Neuronal stem cell (in vitro differentiated cells): ENCODE measurements around the gene FAM118B.
A peak's percentile ranks its signal among the peaks of the same experiment; 100 is the strongest.

ENCODE experiments used
- DNase-seq: peaks from one replicate; pipeline ENCODE4 v3.0.0-alpha.2; 2013; ENCODE audit warnings: low spot score
- H2AFZ ChIP-seq: one replicate; pipeline ENCODE4 v1.6.1; 2013; ENCODE audit warnings: mild to moderate bottlenecking, low read length, inconsistent platforms
- H2AK5ac ChIP-seq: 2 replicates; pipeline ENCODE4 v1.6.1; 2013; ENCODE audit warnings: low read depth, mild to moderate bottlenecking, inconsistent platforms, low read length, moderate library complexity, mixed read lengths
- H2BK120ac ChIP-seq: 2 replicates; pipeline ENCODE4 v1.6.1; 2013; ENCODE audit warnings: low read depth, mild to moderate bottlenecking, inconsistent platforms, low read length, moderate library complexity, mixed read lengths
- H2BK12ac ChIP-seq: one replicate; pipeline ENCODE4 v1.6.1; 2013; ENCODE audit warnings: low read length, inconsistent platforms
- H2BK15ac ChIP-seq: 2 replicates; pipeline ENCODE4 v1.6.1; 2013; ENCODE audit warnings: mild to moderate bottlenecking, low read length, inconsistent platforms, mixed read lengths
- H2BK5ac ChIP-seq: one replicate; pipeline ENCODE4 v1.6.1; 2013; ENCODE audit warnings: inconsistent platforms, mild to moderate bottlenecking, low read length, moderate library complexity
- H3K14ac ChIP-seq: one replicate; pipeline ENCODE4 v1.6.1; 2013; ENCODE audit warnings: low read length, inconsistent platforms
- H3K18ac ChIP-seq: 2 replicates; pipeline ENCODE4 v1.6.1; 2013; ENCODE audit warnings: low read length, inconsistent platforms
- H3K23ac ChIP-seq: 2 replicates; pipeline ENCODE4 v1.6.1; 2013; ENCODE audit warnings: low read depth, mild to moderate bottlenecking, mixed read lengths, low read length, inconsistent platforms; ENCODE audit not compliant: poor library complexity
- H3K27ac ChIP-seq: replicated peaks from 3 replicates; pipeline ENCODE4 v1.5.1; 2013; ENCODE audit warnings: low read length, inconsistent platforms
- H3K27me3 ChIP-seq, 3 experiments: 2 replicates each; pipeline ENCODE4 v1.6.1; 2013; ENCODE audit warnings: low read length in 3 of 3, mild to moderate bottlenecking in 2 of 3, inconsistent platforms in 1 of 3, low read depth in 1 of 3, mixed read lengths in 1 of 3, moderate library complexity in 1 of 3; ENCODE audit not compliant: control insufficient read depth in 3 of 3, insufficient read depth in 3 of 3
- H3K36me3 ChIP-seq, 2 donors: replicated peaks in 1 of 2; 2 replicates each; pipeline ENCODE4 v1.6.1; 2013; ENCODE audit warnings: low read length in 2 of 2; ENCODE audit not compliant: control insufficient read depth in 2 of 2, insufficient read depth in 2 of 2
- H3K4ac ChIP-seq: 2 replicates; pipeline ENCODE4 v1.6.1; 2013; ENCODE audit warnings: inconsistent platforms, mild to moderate bottlenecking, low read length, moderate library complexity
- H3K4me1 ChIP-seq, 2 donors: 1 replicate in 1 of 2; 2 replicates in 1 of 2; pipeline ENCODE4 v1.6.1; 2013; ENCODE audit warnings: low read length in 2 of 2, low read depth in 1 of 2; ENCODE audit not compliant: control insufficient read depth in 2 of 2, insufficient read depth in 1 of 2
- H3K4me2 ChIP-seq: one replicate; pipeline ENCODE4 v1.6.1; 2013; ENCODE audit warnings: mild to moderate bottlenecking, low read length, inconsistent platforms; ENCODE audit not compliant: insufficient read depth, poor library complexity, severe bottlenecking
- H3K4me3 ChIP-seq, 2 donors: 2 replicates each; pipeline ENCODE4 v1.5.1; 2013; ENCODE audit warnings: low read length in 2 of 2, mild to moderate bottlenecking in 2 of 2, inconsistent platforms in 1 of 2, moderate library complexity in 1 of 2
- H3K79me1 ChIP-seq: one replicate; pipeline ENCODE4 v1.6.1; 2013; ENCODE audit warnings: low read depth, mild to moderate bottlenecking, inconsistent platforms, low read length, moderate library complexity
- H3K9ac ChIP-seq: one replicate; pipeline ENCODE4 v1.6.1; 2013; ENCODE audit warnings: mild to moderate bottlenecking, low read depth, low read length, inconsistent platforms; ENCODE audit not compliant: poor library complexity
- H3K9me3 ChIP-seq, 2 donors: replicated peaks in 1 of 2; 2 replicates each; pipeline versions ENCODE3 to v1.6.1; 2013; ENCODE audit warnings: low read length in 2 of 2, mild to moderate bottlenecking in 2 of 2, inconsistent platforms in 1 of 2, low read depth in 1 of 2, mixed read lengths in 1 of 2, moderate library complexity in 1 of 2; ENCODE audit not compliant: control insufficient read depth in 2 of 2, insufficient read depth in 1 of 2
- H4K8ac ChIP-seq: one replicate; pipeline ENCODE4 v1.6.1; 2013; ENCODE audit warnings: low read depth, mild to moderate bottlenecking, inconsistent platforms, low read length, moderate library complexity
- H4K91ac ChIP-seq: one replicate; pipeline ENCODE4 v1.6.1; 2013; ENCODE audit warnings: low read length, low read depth, mild to moderate bottlenecking, inconsistent platforms; ENCODE audit not compliant: poor library complexity
- WGBS, 2 donors: extraction: QIAGEN DNeasy Blood & Tissue Kit; methylation state at CpG; one replicate each; pipeline ENCODE4 v1.1.7; 2013; ENCODE audit warnings: missing lambda C conversion rate in 2 of 2, mixed read lengths in 1 of 2; ENCODE audit not compliant: insufficient read length in 2 of 2, insufficient replicate concordance in 1 of 2; ENCODE audit errors: extremely low coverage in 2 of 2; 5-methylcytosine and 5-hydroxymethylcytosine counted together

The FAM118B gene

DNA sequence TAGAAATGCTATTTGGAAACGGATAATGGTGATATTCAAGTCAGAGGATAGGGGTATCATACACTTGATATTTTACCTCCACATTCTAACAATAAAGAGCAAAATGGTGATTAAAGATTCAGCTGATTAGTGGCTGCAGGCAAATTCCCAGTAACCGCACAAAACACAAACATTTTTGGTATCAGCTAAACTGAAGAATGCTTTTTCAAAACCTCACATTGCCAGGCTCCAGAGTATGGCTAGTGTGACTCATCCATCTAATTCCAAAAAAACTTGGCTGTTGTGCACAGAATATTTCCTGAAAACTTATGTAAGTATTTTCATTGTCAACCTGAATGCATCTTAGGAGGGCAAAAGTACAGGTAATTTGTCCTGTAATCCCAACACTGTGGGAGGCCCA is 46.2 kb downstream of the FAM118B start:
- Histone ChIP-seq H2BK12ac (no peak overlapping the region), H2BK120ac (no peak overlapping the region), H3K9me3 (no peaks in the 10 kb centered on the region), H3K14ac (no peak overlapping the region), H2BK5ac (no peak overlapping the region), H3K4me1 (no peaks in the 10 kb centered on the region), H4K91ac (no peak overlapping the region), H2AFZ (no peak overlapping the region), H4K8ac (no peak overlapping the region), H3K4ac (no peak overlapping the region), H3K9ac (no peak overlapping the region), H3K18ac (no peak overlapping the region), H3K36me3 (peaks cover 18 to 84% of the 10 kb centered on the region in 2 donors), H2AK5ac (no peak overlapping the region), H3K4me3 (no peak overlapping the region), H3K27me3 (no peaks in the 10 kb centered on the region), H3K27ac (no peak overlapping the region), H2BK15ac (no peak overlapping the region), H3K4me2 (no peak overlapping the region), H3K23ac (no peak overlapping the region), H3K79me1 (no peaks in the 10 kb centered on the region)
- DNase-seq, result no peak
- WGBS, 2 donors, result no CpG with 5 or more reads among the region's 2 CpGs

DNA sequence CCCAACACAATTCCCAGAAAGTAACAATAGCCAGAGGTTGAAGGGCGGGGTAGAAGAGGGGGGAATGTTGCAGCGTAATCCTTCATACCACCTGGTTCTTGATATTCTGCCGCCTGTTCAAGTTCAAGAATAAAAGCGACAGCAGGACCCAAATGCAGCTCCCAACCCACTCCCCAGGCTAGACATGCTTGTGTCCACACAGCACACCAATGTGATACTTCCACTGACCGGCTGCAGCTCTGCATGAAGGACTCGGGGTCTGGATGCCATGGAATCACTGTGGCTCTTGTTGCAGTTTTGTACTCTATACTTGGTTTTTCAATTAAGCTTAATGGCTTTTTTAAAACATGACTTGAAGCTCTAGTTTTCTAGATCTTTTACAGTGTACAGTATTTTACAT is 50.6 kb downstream of the FAM118B start:
- Histone ChIP-seq H3K4me1 (no peaks in the 10 kb centered on the region), H3K79me1 (no peaks in the 10 kb centered on the region), H3K23ac (no peak overlapping the region), H3K14ac (no peak overlapping the region), H2BK5ac (no peak overlapping the region), H3K9ac (no peak overlapping the region), H3K4me2 (no peak overlapping the region), H3K27ac (no peak overlapping the region), H4K91ac (no peak overlapping the region), H3K27me3 (no peaks in the 10 kb centered on the region), H2BK12ac (no peak overlapping the region), H2BK15ac (no peak overlapping the region), H2AK5ac (no peak overlapping the region), H2BK120ac (no peak overlapping the region), H3K4me3 (no peak overlapping the region), H3K9me3 (no peaks in the 10 kb centered on the region), H3K18ac (no peak overlapping the region), H3K4ac (no peak overlapping the region), H3K36me3 (peaks cover 48 to 94% of the 10 kb centered on the region in 2 donors), H4K8ac (no peak overlapping the region), H2AFZ (no peak overlapping the region)
- DNase-seq, result no peak
- no CpG with 5 or more reads among the region's 6 CpGs for WGBS, 2 donors

DNA sequence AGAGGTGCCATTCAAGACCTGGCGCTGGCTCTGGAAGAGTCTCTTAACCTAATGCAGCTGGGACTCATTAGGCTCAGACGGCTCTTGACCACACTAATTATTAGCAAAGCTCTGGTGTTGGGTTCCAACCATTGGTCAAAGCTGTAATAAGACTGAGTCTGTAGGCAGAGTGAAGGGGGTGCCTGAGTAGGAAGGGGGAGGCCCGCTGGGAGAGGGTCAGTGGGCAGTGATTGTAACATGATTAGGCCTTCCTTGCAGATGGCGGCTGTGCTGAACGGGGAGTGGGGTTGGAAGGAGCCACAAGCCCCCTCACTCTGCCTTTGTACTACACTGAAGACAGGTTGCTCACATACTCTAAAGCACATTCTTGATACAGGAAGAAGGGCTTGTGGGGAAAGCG is 51.9 kb downstream of the FAM118B start:
- Histone ChIP-seq H3K4me3 (no peak overlapping the region), H3K9ac (no peak overlapping the region), H3K27me3 (no peaks in the 10 kb centered on the region), H3K27ac (no peak overlapping the region), H3K4me2 (no peak overlapping the region), H3K4me1 (peaks cover 4 to 7% of the 10 kb centered on the region in 2 donors), H3K18ac (no peak overlapping the region), H3K36me3 (peaks cover 49 to 88% of the 10 kb centered on the region in 2 donors), H3K23ac (no peak overlapping the region), H3K9me3 (no peaks in the 10 kb centered on the region), H3K79me1 (no peaks in the 10 kb centered on the region), H2AK5ac (no peak overlapping the region), H2BK5ac (peak overlapping the region; percentile 27), H4K91ac (no peak overlapping the region), H2AFZ (no peak overlapping the region), H4K8ac (no peak overlapping the region), H2BK120ac (no peak overlapping the region), H2BK12ac (no peak overlapping the region), H3K4ac (no peak overlapping the region), H2BK15ac (no peak overlapping the region), H3K14ac (no peak overlapping the region)
- no peak for DNase-seq
- no CpG with 5 or more reads among the region's 6 CpGs for WGBS, 2 donors

DNA sequence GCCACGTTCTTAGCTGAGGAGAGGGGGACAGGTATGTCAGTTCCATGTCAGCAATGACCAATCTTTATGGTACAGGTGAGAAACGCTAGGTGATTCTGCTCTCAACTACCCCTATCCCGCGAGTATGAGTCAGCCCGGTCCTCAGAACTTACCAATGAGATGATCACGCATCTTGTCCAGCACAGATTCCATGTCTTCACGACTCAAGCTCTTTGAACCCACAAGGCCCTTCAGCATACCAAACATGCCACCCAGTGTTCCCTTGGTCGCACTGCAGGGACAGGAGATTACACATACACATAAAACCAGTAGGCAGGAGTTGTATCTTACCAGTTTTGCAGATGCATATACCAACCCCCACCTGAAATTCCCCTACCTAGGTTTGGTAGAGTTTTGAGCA is 54.2 kb downstream of the FAM118B start:
- H2AFZ ChIP-seq, result no peak overlapping the region
- DNase-seq, result no peak
- no peak overlapping the region for H2BK15ac ChIP-seq
- H3K27me3 ChIP-seq, result no peaks in the 10 kb centered on the region
- H3K4ac ChIP-seq, result no peak overlapping the region
- H4K91ac ChIP-seq, result no peak overlapping the region
- H4K8ac ChIP-seq, result no peak overlapping the region
- no peak overlapping the region for H2AK5ac ChIP-seq
- H3K9ac ChIP-seq, result no peak overlapping the region
- no peak overlapping the region for H3K4me2 ChIP-seq
- H2BK12ac ChIP-seq, result no peak overlapping the region
- no peak overlapping the region for H3K14ac ChIP-seq
- H2BK5ac ChIP-seq, result no peak overlapping the region
- no peak overlapping the region for H3K23ac ChIP-seq
- H3K36me3 ChIP-seq, result peaks cover 49 to 71% of the 10 kb centered on the region in 2 donors
- WGBS, 2 donors, result no CpG with 5 or more reads among the region's 8 CpGs
- no peak overlapping the region for H3K27ac ChIP-seq
- H3K18ac ChIP-seq, result no peak overlapping the region
- peaks cover 8 to 15% of the 10 kb centered on the region in 2 donors for H3K4me1 ChIP-seq
- no peaks in the 10 kb centered on the region for H3K9me3 ChIP-seq
- H2BK120ac ChIP-seq, result no peak overlapping the region
- H3K4me3 ChIP-seq, result no peak overlapping the region
- H3K79me1 ChIP-seq, result no peaks in the 10 kb centered on the region
